WI38 (cell line): ENCODE measurements around the gene DAPK2.

ENCODE experiments used
- H3K4me3 ChIP-seq: 2 replicates; pipeline ENCODE4 v1.5.1; 2011; ENCODE audit warnings: low read depth, mild to moderate bottlenecking, control low read depth, low read length
- TF ChIP-seq, protein P1 (sequence below): IDR thresholded peaks from 2 replicates; pipeline ENCODE4 v1.5.1; 2012; ENCODE audit warnings: low read depth, mild to moderate bottlenecking, control low read depth, low read length

Gene DAPK2

DNA sequence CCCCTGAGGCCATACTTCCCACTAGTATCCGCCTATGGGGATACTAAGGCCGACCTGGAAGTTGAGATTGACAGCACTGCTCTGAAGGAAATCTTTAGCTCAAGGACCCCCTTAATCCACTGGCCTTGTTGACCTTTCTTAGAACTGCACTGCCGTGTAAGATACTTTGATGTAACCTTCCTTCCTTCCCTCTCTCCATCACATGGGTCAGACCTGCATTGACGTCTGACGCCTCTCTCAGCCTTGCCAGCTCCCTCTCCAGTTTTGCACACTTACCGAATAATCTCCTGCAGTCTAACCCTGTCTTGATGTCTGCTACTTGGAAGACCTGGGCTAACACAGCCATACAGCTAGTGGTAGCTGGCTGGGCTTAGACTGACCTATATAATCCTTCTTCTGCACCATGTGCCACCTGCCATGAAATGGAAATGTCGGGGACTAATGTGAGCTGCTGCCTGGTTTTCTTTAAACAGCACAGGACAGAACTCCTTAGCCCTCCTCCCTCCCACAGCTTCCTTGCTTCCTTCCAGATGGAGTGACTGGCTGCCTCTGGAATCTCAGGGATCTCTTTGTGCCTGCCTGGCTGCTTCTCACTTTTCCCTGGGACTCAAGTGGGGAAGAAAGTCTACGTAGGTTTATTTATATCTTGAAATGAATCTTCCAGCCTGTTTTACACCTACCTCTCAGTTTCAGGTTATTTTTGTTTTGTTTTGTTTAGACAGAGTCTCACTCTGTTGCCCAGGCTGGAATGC lies 173.3 kb downstream of the DAPK2 start:
- no peak overlapping the region for H3K4me3 ChIP-seq
- TF ChIP-seq, protein P1, sequence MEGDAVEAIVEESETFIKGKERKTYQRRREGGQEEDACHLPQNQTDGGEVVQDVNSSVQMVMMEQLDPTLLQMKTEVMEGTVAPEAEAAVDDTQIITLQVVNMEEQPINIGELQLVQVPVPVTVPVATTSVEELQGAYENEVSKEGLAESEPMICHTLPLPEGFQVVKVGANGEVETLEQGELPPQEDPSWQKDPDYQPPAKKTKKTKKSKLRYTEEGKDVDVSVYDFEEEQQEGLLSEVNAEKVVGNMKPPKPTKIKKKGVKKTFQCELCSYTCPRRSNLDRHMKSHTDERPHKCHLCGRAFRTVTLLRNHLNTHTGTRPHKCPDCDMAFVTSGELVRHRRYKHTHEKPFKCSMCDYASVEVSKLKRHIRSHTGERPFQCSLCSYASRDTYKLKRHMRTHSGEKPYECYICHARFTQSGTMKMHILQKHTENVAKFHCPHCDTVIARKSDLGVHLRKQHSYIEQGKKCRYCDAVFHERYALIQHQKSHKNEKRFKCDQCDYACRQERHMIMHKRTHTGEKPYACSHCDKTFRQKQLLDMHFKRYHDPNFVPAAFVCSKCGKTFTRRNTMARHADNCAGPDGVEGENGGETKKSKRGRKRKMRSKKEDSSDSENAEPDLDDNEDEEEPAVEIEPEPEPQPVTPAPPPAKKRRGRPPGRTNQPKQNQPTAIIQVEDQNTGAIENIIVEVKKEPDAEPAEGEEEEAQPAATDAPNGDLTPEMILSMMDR, result no peak

DNA sequence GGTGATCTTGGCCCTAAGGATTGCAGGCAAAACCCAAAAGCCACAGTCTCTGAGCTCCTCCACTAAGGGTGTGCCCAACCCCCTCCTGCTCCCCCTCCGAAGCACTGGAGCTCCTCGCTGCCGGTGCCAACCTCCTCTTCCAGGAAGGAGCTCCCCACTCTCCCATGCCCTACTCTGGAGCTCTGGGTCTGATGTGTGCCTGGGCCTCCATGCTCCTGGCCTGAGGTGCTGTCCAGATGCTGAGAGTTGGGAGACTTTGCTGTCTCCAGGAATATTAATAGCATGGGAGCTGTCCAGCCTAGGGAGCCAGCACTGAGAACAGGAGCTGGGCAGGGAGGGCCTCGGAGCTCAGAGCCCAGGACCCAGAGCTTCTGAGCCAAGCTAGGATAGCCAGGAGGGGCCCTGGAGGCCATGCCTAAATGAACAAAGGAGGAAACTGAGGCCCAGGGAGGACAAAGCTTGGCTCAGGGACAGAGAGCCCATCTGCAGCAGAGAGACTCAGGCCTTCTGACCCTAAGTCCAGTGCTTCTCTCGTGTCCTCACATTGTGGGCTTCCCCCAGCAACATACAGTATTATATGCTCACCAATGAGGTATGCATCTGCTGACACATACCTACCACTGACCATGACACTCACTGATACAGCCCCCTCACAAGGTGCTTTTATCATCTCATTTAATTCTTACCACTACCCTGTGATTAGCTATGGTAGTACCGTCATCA lies 175.6 kb downstream of the DAPK2 start:
- H3K4me3 ChIP-seq, result no peak overlapping the region
- TF ChIP-seq, protein P1, result no peak

DNA sequence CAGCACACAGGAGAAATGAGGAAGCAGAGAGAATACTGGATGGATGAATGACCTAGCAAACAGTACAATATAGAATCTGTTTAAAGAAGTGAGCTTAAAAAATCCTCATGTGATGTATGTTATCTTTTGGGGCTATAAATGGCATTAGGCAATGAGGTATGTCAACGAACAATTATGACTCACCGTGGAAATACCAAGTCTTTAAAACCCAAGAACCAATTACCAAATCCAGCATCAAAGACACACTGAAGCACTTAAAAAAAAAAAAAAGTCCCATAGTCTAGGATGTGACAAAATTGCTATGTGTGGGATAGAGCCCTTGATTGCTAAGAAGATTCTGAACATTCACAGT lies 176.3 kb downstream of the DAPK2 start:
- TF ChIP-seq, protein P1, result no peak

DNA sequence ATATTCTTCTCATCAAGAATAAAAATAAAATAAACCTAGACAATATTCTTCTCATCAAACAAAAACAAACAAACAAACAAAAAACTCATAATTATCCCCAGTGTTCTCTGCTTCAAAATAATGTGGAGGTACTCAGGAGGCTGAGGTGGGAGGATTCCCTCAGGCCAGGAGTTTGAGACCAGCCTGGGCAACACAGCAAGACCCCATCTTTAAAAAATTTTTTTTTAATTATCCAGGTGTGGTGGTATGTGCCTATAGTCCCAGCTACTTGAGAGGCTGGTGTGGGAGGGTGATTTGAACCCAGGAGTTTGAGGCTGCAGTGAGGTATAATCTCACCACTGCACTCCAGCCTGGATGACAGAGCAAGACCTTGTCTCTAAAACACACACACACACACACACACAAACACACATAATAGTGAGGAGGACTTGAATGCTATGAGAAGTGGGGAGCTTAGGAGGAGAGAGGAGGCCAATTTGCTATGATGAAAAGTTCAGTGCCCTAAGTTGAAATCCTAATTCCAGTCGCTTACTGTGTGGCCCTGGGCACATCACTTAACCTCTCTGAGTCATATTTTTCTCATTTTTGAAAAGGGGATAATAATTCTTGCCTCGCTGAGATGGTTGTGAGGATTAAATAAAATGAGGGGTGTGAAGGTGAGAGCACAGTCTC lies 176.8 kb downstream of the DAPK2 start:
- TF ChIP-seq, protein P1, result no peak
- H3K4me3 ChIP-seq, result no peak overlapping the region

More for the DNA sequence above, 176.3 kb downstream of the DAPK2 start:
- H3K4me3 ChIP-seq, result no peak overlapping the region

DNA sequence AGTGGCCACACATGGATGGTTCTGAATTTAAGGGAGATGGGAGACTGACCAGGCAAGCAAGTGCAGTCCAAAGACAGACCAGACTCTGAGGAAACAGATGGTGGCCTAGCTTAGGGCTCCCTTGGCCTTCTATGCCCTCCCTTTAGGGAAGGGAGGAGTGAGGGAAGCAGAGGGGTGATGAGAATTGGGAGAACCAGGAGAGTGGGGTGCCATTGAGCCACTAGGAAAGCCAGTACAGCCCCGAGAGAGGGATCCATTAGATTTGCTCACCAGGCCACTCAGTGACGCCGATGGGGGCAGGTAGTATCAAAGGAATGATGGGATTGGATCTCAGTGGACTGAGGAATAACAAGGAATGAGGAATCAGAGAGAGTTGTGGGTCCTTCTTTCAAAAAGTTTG lies 182.1 kb downstream of the DAPK2 start:
- TF ChIP-seq, protein P1, result no peak
- H3K4me3 ChIP-seq, result no peak overlapping the region

DNA sequence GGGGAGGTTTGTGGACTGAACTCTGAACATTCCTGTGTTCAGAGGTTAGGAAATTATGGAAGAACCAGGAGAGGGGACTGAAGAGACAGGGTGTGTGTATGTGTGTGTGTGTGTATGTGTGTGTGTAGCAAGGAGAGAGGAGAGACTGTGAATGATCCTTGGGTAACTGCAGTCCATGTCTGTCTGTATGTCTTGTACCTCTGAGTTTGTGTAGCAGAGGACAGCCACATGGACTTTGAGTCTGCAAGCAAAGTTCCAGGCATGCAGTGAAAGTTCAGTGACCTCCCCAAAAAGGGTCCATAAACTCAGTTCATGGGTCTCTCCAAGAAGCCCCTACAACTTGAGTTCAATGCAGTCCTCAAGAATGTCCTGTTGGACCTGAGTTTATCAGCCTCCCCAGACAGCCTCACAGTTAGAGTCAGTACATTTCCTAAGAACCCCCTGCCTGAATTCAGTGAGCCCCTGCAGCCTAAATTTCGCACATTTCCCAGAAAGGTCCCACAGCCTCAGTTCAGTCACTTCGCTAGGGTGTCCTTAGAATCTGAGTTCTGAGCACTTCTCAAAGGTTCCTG lies 184.3 kb downstream of the DAPK2 start:
- TF ChIP-seq, protein P1, result no peak
- H3K4me3 ChIP-seq, result no peak overlapping the region
